GM23338 (cell line): ENCODE measurements around the gene SPG7. TPM values are rescaled to one million over a fixed set of nuclear protein-coding genes. Genes with fewer than 3 reads are reported as not detected.
A peak's percentile ranks its signal among the peaks of the same experiment; 100 is the strongest.

Experiments
- ATAC-seq: fragments of 200-7000 bp; cut with Tn5 transposase; 3 replicates; pipeline ENCODE4 v1.9.1; 2020
- DNase-seq: peaks from one replicate; pipeline ENCODE4 v3.0.0-alpha.2; 2015; ENCODE audit warnings: low spot score
- H2AFZ ChIP-seq: fragments of 200-600 bp; sonication (generic); 2 replicates; pipeline ENCODE4 v1.8.0; 2016; ENCODE audit warnings: antibody characterized with exemption, mild to moderate bottlenecking, moderate library complexity
- H3F3A ChIP-seq: fragments of 200-600 bp; sonication (generic); replicated peaks from 2 replicates; pipeline ENCODE4 v1.8.0; 2017; ENCODE audit warnings: antibody characterized with exemption, mixed run types, low read depth
- H3K27ac ChIP-seq: fragments of 200-600 bp; sonication (generic); 2 replicates; pipeline ENCODE4 v1.6.1; 2016; ENCODE audit warnings: low read depth
- H3K27me3 ChIP-seq: fragments of 200-600 bp; sonication (generic); 2 replicates; pipeline ENCODE4 v1.8.0; 2016; ENCODE audit warnings: mild to moderate bottlenecking, mixed run types, moderate library complexity; ENCODE audit not compliant: insufficient read depth
- H3K36me3 ChIP-seq: fragments of 200-600 bp; sonication (generic); 2 replicates; pipeline ENCODE4 v1.8.0; 2016; ENCODE audit warnings: mild to moderate bottlenecking; ENCODE audit not compliant: insufficient read depth
- H3K4me1 ChIP-seq: fragments of 200-600 bp; sonication (generic); 2 replicates; pipeline ENCODE4 v1.8.0; 2016; ENCODE audit warnings: mild to moderate bottlenecking, moderate library complexity; ENCODE audit not compliant: insufficient read depth
- H3K4me2 ChIP-seq: fragments of 200-600 bp; sonication (generic); 2 replicates; pipeline ENCODE4 v1.7.1; 2017; ENCODE audit warnings: mixed run types
- H3K4me3 ChIP-seq: fragments of 200-600 bp; sonication (generic); 2 replicates; pipeline ENCODE4 v1.6.1; 2016; ENCODE audit warnings: mixed run types
- H3K79me2 ChIP-seq: fragments of 200-600 bp; sonication (generic); replicated peaks from 2 replicates; pipeline ENCODE4 v1.8.0; 2017; ENCODE audit warnings: mild to moderate bottlenecking; ENCODE audit not compliant: insufficient read depth
- H3K9me2 ChIP-seq: fragments of 200-600 bp; sonication (generic); 2 replicates; pipeline ENCODE4 v1.8.0; 2017; ENCODE audit not compliant: insufficient read depth
- H4K20me1 ChIP-seq: fragments of 200-600 bp; sonication (generic); replicated peaks from 2 replicates; pipeline ENCODE4 v1.8.0; 2017; ENCODE audit warnings: mild to moderate bottlenecking; ENCODE audit not compliant: insufficient read depth
- H3K27ac Mint-ChIP-seq: 2 replicates; pipeline ENCODE4 v1.8.0; 2020; ENCODE audit warnings: inconsistent platforms, mild to moderate bottlenecking, moderate library complexity, mixed read lengths
- H3K27me3 Mint-ChIP-seq: 3 replicates; pipeline ENCODE4 v1.8.0; 2022; ENCODE audit warnings: low read depth, mild to moderate bottlenecking, moderate library complexity, mixed read lengths, inconsistent platforms; ENCODE audit not compliant: insufficient read depth, poor library complexity
- H3K36me3 Mint-ChIP-seq: 3 replicates; pipeline ENCODE4 v1.8.0; 2021; ENCODE audit warnings: low read depth, mild to moderate bottlenecking, inconsistent platforms, moderate library complexity, mixed read lengths
- H3K4me1 Mint-ChIP-seq: 3 replicates; pipeline ENCODE4 v1.8.0; 2020; ENCODE audit warnings: mild to moderate bottlenecking, inconsistent platforms, mixed read lengths
- H3K4me3 Mint-ChIP-seq: 3 replicates; pipeline ENCODE4 v1.8.0; 2021; ENCODE audit warnings: moderate library complexity, mild to moderate bottlenecking, inconsistent platforms, mixed read lengths
- H3K9me3 Mint-ChIP-seq: 3 replicates; pipeline ENCODE4 v1.8.0; 2020; ENCODE audit warnings: moderate library complexity, mild to moderate bottlenecking, inconsistent platforms, mixed read lengths
- CREB1 ChIP-seq: fragments of 250-450 bp; sonication (Bioruptor Pico); IDR thresholded peaks from 2 replicates; pipeline ENCODE4 v1.5.0; 2020; ENCODE audit warnings: low read depth, mild to moderate bottlenecking, moderate library complexity
- EZH2 ChIP-seq: fragments of 200-600 bp; sonication (generic); IDR thresholded peaks from one replicate; pipeline ENCODE4 v1.8.0; 2017; ENCODE audit warnings: antibody characterized with exemption, mild to moderate bottlenecking, low read depth; ENCODE audit not compliant: unreplicated experiment
- JUNB ChIP-seq: IDR thresholded peaks from one replicate; pipeline ENCODE4 v1.6.1; 2016; ENCODE audit warnings: antibody characterized with exemption; ENCODE audit not compliant: unreplicated experiment
- POLR2AphosphoS5 ChIP-seq: IDR thresholded peaks from 2 replicates; pipeline ENCODE4 v1.6.1; 2016; ENCODE audit warnings: antibody characterized with exemption, low read depth
- STAT1 ChIP-seq: IDR thresholded peaks from one replicate; pipeline ENCODE4 v1.6.1; 2016; ENCODE audit warnings: antibody characterized with exemption; ENCODE audit not compliant: unreplicated experiment
- ZNF114 ChIP-seq: fragments of 250-450 bp; sonication (Bioruptor Pico); IDR thresholded peaks from 2 replicates; pipeline ENCODE4 v1.5.0; 2020; ENCODE audit warnings: mild to moderate bottlenecking, moderate library complexity
- polyA plus RNA-seq: library from polyadenylated mRNA; unstranded; fragments of >200 nt; fragmentation: Nextera tagmentation; extraction: Ambion mirVana; gene quantifications from 2 replicates; pipeline ENCODE4 v1.2.1, GENCODE V29; 2016
- total RNA-seq: library from RNA; depleted of rRNA; stranded (reverse); fragments of >200 nt; shearing (Covaris generic); gene quantifications from 2 replicates; pipeline ENCODE4 v1.2.3, GENCODE V29; 2014
- TF ChIP-seq, protein P1 (sequence below): fragments of 250-450 bp; sonication (Bioruptor Pico); IDR thresholded peaks from 2 replicates; pipeline ENCODE4 v1.5.0; 2020; ENCODE audit warnings: mild to moderate bottlenecking, moderate library complexity
- TF ChIP-seq, protein P2 (sequence below), 2 experiments: fragments of 200-600 bp in 1 of 2; sonication (generic) in 1 of 2; conservative IDR thresholded peaks; 2 replicates each; pipeline versions ENCODE4 v1.5.1 to v1.6.1; 2016 to 2017; ENCODE audit warnings: antibody characterized with exemption in 2 of 2, low read depth in 2 of 2, mild to moderate bottlenecking in 2 of 2, moderate library complexity in 1 of 2
- TF ChIP-seq, protein P3 (sequence below): IDR thresholded peaks from 2 replicates; pipeline ENCODE4 v1.6.1; 2016; ENCODE audit warnings: antibody characterized with exemption
- TF ChIP-seq, protein P4 (sequence below): IDR thresholded peaks from one replicate; pipeline ENCODE4 v1.6.1; 2018; ENCODE audit warnings: antibody characterized with exemption; ENCODE audit not compliant: unreplicated experiment

SPG7 gene
- total and polyA plus RNA-seq, 2 experiments from 2014 or later: 77.1 to 267 TPM

DNA sequence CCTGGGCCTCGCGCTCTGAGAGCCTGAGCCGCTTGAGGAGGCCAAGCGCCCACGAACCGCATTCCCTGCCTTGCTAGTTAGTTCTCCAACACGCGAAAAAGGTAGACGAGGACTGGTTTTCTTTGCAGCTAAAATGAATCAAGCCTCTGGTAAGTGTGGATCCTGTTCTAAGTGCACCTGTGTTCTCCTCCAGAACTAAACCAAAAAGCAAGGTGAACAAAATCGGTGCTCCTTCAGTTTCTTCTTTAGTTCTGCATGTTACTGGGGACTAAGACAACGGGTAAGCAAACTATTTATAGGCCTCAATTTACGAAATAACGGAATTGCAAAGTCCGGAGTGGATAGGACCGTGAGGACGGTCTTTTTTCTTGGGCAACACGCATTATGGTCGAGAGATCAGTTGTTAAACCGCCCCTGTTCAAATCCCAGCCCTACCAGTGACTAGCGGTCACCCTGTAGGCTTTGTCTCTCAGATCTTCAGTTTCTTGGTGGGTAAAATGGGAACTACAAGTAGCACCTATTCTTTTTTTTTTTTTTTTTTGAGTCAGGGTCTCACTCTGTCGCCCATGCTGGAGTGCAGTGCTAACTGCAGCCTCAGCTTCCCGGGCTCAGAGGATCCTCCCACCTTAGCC is 16.8 kb upstream of the SPG7 start (continued):
- TF ChIP-seq, protein P1, sequence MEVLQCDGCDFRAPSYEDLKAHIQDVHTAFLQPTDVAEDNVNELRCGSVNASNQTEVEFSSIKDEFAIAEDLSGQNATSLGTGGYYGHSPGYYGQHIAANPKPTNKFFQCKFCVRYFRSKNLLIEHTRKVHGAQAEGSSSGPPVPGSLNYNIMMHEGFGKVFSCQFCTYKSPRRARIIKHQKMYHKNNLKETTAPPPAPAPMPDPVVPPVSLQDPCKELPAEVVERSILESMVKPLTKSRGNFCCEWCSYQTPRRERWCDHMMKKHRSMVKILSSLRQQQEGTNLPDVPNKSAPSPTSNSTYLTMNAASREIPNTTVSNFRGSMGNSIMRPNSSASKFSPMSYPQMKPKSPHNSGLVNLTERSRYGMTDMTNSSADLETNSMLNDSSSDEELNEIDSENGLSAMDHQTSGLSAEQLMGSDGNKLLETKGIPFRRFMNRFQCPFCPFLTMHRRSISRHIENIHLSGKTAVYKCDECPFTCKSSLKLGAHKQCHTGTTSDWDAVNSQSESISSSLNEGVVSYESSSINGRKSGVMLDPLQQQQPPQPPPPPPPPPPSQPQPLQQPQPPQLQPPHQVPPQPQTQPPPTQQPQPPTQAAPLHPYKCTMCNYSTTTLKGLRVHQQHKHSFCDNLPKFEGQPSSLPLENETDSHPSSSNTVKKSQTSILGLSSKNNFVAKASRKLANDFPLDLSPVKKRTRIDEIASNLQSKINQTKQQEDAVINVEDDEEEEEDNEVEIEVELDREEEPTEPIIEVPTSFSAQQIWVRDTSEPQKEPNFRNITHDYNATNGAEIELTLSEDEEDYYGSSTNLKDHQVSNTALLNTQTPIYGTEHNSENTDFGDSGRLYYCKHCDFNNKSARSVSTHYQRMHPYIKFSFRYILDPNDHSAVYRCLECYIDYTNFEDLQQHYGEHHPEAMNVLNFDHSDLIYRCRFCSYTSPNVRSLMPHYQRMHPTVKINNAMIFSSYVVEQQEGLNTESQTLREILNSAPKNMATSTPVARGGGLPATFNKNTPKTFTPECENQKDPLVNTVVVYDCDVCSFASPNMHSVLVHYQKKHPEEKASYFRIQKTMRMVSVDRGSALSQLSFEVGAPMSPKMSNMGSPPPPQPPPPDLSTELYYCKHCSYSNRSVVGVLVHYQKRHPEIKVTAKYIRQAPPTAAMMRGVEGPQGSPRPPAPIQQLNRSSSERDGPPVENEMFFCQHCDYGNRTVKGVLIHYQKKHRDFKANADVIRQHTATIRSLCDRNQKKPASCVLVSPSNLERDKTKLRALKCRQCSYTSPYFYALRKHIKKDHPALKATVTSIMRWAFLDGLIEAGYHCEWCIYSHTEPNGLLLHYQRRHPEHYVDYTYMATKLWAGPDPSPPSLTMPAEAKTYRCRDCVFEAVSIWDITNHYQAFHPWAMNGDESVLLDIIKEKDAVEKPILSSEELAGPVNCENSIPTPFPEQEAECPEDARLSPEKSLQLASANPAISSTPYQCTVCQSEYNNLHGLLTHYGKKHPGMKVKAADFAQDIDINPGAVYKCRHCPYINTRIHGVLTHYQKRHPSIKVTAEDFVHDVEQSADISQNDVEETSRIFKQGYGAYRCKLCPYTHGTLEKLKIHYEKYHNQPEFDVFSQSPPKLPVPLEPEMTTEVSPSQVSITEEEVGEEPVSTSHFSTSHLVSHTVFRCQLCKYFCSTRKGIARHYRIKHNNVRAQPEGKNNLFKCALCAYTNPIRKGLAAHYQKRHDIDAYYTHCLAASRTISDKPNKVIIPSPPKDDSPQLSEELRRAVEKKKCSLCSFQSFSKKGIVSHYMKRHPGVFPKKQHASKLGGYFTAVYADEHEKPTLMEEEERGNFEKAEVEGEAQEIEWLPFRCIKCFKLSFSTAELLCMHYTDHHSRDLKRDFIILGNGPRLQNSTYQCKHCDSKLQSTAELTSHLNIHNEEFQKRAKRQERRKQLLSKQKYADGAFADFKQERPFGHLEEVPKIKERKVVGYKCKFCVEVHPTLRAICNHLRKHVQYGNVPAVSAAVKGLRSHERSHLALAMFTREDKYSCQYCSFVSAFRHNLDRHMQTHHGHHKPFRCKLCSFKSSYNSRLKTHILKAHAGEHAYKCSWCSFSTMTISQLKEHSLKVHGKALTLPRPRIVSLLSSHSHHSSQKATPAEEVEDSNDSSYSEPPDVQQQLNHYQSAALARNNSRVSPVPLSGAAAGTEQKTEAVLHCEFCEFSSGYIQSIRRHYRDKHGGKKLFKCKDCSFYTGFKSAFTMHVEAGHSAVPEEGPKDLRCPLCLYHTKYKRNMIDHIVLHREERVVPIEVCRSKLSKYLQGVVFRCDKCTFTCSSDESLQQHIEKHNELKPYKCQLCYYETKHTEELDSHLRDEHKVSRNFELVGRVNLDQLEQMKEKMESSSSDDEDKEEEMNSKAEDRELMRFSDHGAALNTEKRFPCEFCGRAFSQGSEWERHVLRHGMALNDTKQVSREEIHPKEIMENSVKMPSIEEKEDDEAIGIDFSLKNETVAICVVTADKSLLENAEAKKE (CRISPR knock-in tag): no peak
- TF ChIP-seq, protein P2, sequence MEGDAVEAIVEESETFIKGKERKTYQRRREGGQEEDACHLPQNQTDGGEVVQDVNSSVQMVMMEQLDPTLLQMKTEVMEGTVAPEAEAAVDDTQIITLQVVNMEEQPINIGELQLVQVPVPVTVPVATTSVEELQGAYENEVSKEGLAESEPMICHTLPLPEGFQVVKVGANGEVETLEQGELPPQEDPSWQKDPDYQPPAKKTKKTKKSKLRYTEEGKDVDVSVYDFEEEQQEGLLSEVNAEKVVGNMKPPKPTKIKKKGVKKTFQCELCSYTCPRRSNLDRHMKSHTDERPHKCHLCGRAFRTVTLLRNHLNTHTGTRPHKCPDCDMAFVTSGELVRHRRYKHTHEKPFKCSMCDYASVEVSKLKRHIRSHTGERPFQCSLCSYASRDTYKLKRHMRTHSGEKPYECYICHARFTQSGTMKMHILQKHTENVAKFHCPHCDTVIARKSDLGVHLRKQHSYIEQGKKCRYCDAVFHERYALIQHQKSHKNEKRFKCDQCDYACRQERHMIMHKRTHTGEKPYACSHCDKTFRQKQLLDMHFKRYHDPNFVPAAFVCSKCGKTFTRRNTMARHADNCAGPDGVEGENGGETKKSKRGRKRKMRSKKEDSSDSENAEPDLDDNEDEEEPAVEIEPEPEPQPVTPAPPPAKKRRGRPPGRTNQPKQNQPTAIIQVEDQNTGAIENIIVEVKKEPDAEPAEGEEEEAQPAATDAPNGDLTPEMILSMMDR (conservative IDR thresholded peaks at IDR 0.05; ENCODE audit: low read depth in 2 of 2): 0 out of 4 replicates have a peak, but pooled peaks of 1 of the 2 experiments have one; percentile 14

DNA sequence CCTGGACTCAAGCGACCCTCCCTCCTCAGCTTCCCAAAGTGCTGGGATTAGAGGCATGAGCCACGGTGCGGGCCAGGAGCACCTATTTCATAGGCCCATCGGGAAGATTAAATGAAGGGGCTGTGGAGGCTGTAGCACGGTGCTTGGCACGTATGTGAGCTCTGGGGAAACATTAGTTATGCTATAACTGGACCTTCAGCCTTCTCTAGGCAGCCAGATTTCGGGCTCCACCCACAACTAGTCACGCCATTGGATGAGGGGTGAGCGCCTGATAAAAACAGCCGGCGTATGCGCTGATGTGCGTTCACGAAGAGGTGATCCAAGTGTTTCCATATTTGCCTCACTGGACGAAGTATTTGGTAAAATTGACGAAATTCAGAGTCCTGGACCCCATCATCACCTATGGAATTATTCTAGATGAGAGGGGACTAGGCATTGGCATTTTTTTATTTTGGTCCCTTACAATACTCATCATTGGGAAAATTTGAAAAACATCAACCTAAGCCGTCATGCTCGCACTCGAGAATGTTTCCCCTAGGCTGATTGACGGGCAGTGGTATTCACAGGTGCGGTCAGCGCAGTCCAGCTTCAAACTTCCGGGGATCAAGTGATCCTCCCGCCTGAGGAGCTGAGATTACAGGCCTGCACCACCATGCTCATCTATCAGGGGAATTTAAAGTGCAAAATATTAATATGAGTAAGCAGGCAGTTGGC is 16.1 kb upstream of the SPG7 start:
- peak overlapping the region; percentile 94 for H3K4me3 Mint-ChIP-seq
- Histone ChIP-seq H2AFZ (no peak overlapping the region), H3K27ac (no peak overlapping the region), H3K79me2 (peaks cover 39% of the 10 kb centered on the region), H4K20me1 (peaks cover 24% of the 10 kb centered on the region), H3K4me3 (peak overlapping the region; percentile 93), H3K4me1 (peaks cover 29% of the 10 kb centered on the region), H3K4me2 (peak overlapping the region; percentile 99), H3F3A (peaks cover 3% of the 10 kb centered on the region; the same call in 1 of the 2 replicates), H3K27me3 (no peaks in the 10 kb centered on the region), H3K36me3 (no peaks in the 10 kb centered on the region; the same call in 1 of the 2 replicates), H3K9me2 (no peaks in the 10 kb centered on the region)
- DNase-seq: no peak
- no peak for ATAC-seq
- peaks cover 23% of the 10 kb centered on the region for H3K4me1 Mint-ChIP-seq
- peak overlapping the region; percentile 95 for H3K27ac Mint-ChIP-seq
- H3K9me3 Mint-ChIP-seq: no peaks in the 10 kb centered on the region; the same call in 1 of the 3 replicates
- peaks cover 23% of the 10 kb centered on the region for H3K27me3 Mint-ChIP-seq
- H3K36me3 Mint-ChIP-seq: peaks cover 15% of the 10 kb centered on the region
- TF ChIP-seq, protein P3, sequence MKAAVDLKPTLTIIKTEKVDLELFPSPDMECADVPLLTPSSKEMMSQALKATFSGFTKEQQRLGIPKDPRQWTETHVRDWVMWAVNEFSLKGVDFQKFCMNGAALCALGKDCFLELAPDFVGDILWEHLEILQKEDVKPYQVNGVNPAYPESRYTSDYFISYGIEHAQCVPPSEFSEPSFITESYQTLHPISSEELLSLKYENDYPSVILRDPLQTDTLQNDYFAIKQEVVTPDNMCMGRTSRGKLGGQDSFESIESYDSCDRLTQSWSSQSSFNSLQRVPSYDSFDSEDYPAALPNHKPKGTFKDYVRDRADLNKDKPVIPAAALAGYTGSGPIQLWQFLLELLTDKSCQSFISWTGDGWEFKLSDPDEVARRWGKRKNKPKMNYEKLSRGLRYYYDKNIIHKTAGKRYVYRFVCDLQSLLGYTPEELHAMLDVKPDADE: no peak
- TF ChIP-seq POLR2AphosphoS5 (no peak), JUNB (no peak), CREB1 (CRISPR knock-in tag) (no peak), STAT1 (no peak), EZH2 (no peak), ZNF114 (CRISPR knock-in tag) (no peak)
- TF ChIP-seq, protein P4, sequence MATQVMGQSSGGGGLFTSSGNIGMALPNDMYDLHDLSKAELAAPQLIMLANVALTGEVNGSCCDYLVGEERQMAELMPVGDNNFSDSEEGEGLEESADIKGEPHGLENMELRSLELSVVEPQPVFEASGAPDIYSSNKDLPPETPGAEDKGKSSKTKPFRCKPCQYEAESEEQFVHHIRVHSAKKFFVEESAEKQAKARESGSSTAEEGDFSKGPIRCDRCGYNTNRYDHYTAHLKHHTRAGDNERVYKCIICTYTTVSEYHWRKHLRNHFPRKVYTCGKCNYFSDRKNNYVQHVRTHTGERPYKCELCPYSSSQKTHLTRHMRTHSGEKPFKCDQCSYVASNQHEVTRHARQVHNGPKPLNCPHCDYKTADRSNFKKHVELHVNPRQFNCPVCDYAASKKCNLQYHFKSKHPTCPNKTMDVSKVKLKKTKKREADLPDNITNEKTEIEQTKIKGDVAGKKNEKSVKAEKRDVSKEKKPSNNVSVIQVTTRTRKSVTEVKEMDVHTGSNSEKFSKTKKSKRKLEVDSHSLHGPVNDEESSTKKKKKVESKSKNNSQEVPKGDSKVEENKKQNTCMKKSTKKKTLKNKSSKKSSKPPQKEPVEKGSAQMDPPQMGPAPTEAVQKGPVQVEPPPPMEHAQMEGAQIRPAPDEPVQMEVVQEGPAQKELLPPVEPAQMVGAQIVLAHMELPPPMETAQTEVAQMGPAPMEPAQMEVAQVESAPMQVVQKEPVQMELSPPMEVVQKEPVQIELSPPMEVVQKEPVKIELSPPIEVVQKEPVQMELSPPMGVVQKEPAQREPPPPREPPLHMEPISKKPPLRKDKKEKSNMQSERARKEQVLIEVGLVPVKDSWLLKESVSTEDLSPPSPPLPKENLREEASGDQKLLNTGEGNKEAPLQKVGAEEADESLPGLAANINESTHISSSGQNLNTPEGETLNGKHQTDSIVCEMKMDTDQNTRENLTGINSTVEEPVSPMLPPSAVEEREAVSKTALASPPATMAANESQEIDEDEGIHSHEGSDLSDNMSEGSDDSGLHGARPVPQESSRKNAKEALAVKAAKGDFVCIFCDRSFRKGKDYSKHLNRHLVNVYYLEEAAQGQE: no peak
